GM19468 (cell line): ENCODE results near the gene ADRA2B.

Experiments used
- ATAC-seq: cut with Tn5 transposase; IDR thresholded peaks from one replicate; pipeline ENCODE4 v1.9.1; 2021; ENCODE audit warnings: mild to moderate bottlenecking, moderate library complexity, moderate number of reproducible peaks; ENCODE audit not compliant: unreplicated experiment; ENCODE audit errors: extremely low read depth

The ADRA2B gene

GRCh38 chr2:96138179-96139145 is 22.1 kb upstream of the ADRA2B start, which contains the start of gene ASTL:
Gene ASTL (minus strand): TSS chr2:96138502. CDS start chr2:96138436, 66 bp downstream.
- ATAC-seq = no peak

- no peak for ATAC-seq
Measured at GRCh38 chr2:96137321-96138178, 21.2 kb upstream of the ADRA2B start.

GRCh38 chr2:96136129-96136720 is 19.9 kb upstream of the ADRA2B start:
- ATAC-seq = no peak

GRCh38 chr2:96135621-96136020 is 19.2 kb upstream of the ADRA2B start:
- ATAC-seq = no peak

GRCh38 chr2:96135171-96135570 is 18.8 kb upstream of the ADRA2B start:
- ATAC-seq = no peak

GRCh38 chr2:96134421-96134820 is 18.1 kb upstream of the ADRA2B start:
- no peak for ATAC-seq

- no peak for ATAC-seq
Measured at GRCh38 chr2:96131813-96132745, 15.7 kb upstream of the ADRA2B start.

GRCh38 chr2:96131152-96131812 is 14.9 kb upstream of the ADRA2B start:
- ATAC-seq = no peak

GRCh38 chr2:96130483-96130882 is 14.1 kb upstream of the ADRA2B start:
- no peak for ATAC-seq

GRCh38 chr2:96129528-96130120 is 13.3 kb upstream of the ADRA2B start:
- no peak for ATAC-seq

GRCh38 chr2:96128456-96128855 is 12.1 kb upstream of the ADRA2B start:
- no peak for ATAC-seq

- no peak for ATAC-seq
Measured at GRCh38 chr2:96124406-96125265, 8.3 kb upstream of the ADRA2B start.

GRCh38 chr2:96123936-96124335 is 7.6 kb upstream of the ADRA2B start:
- ATAC-seq = no peak

GRCh38 chr2:96123290-96123689 is 6.9 kb upstream of the ADRA2B start:
- no peak for ATAC-seq

GRCh38 chr2:96122391-96122790 is 6.0 kb upstream of the ADRA2B start:
- ATAC-seq = no peak

GRCh38 chr2:96121414-96121813 is 5.0 kb upstream of the ADRA2B start:
- ATAC-seq = no peak

GRCh38 chr2:96120991-96121390 is 4.6 kb upstream of the ADRA2B start:
- ATAC-seq = no peak
